Endothelial cell (in vitro differentiated cells): ENCODE results near the gene HNRNPA3. TPM values are rescaled to one million over a fixed set of nuclear protein-coding genes. Genes with fewer than 3 reads are reported as not detected.
A peak's percentile ranks its signal among the peaks of the same experiment; 100 is the strongest.

Experiments
- DNase-seq: peaks from one replicate; pipeline ENCODE4 v3.0.0; 2021; ENCODE audit warnings: low spot score
- H3K27ac Mint-ChIP-seq: one replicate; pipeline ENCODE4 v1.8.0; 2021; ENCODE audit warnings: mixed read lengths, inconsistent platforms; ENCODE audit not compliant: unreplicated experiment
- H3K27me3 Mint-ChIP-seq: one replicate; pipeline ENCODE4 v1.8.0; 2021; ENCODE audit warnings: mild to moderate bottlenecking, moderate library complexity, mixed read lengths, inconsistent platforms; ENCODE audit not compliant: unreplicated experiment
- H3K36me3 Mint-ChIP-seq: one replicate; pipeline ENCODE4 v1.8.0; 2021; ENCODE audit warnings: mild to moderate bottlenecking, low read depth, mixed read lengths, inconsistent platforms; ENCODE audit not compliant: unreplicated experiment
- H3K4me1 Mint-ChIP-seq: one replicate; pipeline ENCODE4 v1.8.0; 2021; ENCODE audit warnings: mild to moderate bottlenecking, mixed read lengths, inconsistent platforms; ENCODE audit not compliant: unreplicated experiment
- H3K4me3 Mint-ChIP-seq: one replicate; pipeline ENCODE4 v1.8.0; 2021; ENCODE audit warnings: mild to moderate bottlenecking, mixed read lengths, inconsistent platforms; ENCODE audit not compliant: unreplicated experiment
- H3K9me3 Mint-ChIP-seq: one replicate; pipeline ENCODE4 v1.8.0; 2021; ENCODE audit warnings: mixed read lengths, inconsistent platforms; ENCODE audit not compliant: unreplicated experiment
- total RNA-seq: library from RNA; stranded (reverse); fragmentation: NEBNext Ultra II Directional; extraction: Animal tissue kit (Norgen Biotek cat#: 25700); gene quantifications from one replicate; pipeline ENCODE4 v1.2.1, GENCODE V29; 2021; ENCODE audit not compliant: unreplicated experiment
- TF ChIP-seq, protein P1 (sequence below): fragments of 200-600 bp; sonication (generic); IDR thresholded peaks from one replicate; pipeline ENCODE4 v1.5.0; 2021; ENCODE audit warnings: antibody characterized with exemption; ENCODE audit not compliant: unreplicated experiment

The HNRNPA3 gene
- total RNA-seq, 1 donor from 2014 or later = 264 TPM

DNA sequence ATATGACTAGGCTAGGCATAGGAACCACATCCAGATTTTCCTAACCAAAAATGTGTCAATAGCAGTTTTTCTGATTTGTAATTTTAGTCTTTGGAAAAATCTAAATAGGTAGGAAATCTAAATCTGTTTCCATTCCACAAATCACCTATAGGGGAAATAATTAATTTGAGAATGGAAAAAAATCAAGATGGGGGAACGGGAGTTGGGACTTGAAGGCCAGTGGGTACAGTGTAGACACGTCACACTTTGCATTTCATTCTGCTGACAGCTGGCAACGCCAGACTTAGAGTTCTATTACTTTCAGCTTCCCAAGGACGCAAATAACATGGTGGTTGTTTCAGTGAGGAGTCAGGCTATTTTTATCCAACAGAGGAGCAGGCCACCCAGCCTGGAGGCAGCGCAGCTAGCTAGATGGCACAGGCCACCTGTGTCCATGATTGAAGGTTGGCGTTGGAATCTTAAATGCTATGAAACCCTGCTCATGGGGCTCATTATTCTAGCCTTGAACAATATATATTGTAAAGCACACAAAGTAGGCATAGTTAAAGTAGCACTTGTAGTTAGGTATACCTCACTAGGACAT is 23.4 kb downstream of the HNRNPA3 start:
- no peak for DNase-seq
- TF ChIP-seq, protein P1, sequence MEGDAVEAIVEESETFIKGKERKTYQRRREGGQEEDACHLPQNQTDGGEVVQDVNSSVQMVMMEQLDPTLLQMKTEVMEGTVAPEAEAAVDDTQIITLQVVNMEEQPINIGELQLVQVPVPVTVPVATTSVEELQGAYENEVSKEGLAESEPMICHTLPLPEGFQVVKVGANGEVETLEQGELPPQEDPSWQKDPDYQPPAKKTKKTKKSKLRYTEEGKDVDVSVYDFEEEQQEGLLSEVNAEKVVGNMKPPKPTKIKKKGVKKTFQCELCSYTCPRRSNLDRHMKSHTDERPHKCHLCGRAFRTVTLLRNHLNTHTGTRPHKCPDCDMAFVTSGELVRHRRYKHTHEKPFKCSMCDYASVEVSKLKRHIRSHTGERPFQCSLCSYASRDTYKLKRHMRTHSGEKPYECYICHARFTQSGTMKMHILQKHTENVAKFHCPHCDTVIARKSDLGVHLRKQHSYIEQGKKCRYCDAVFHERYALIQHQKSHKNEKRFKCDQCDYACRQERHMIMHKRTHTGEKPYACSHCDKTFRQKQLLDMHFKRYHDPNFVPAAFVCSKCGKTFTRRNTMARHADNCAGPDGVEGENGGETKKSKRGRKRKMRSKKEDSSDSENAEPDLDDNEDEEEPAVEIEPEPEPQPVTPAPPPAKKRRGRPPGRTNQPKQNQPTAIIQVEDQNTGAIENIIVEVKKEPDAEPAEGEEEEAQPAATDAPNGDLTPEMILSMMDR = peak; percentile 44
- peaks cover 28% of the 10 kb centered on the region for H3K4me1 Mint-ChIP-seq
- H3K9me3 Mint-ChIP-seq = no peaks in the 10 kb centered on the region
- no peak overlapping the region for H3K27ac Mint-ChIP-seq
- H3K27me3 Mint-ChIP-seq = no peaks in the 10 kb centered on the region
- peaks cover 26% of the 10 kb centered on the region for H3K36me3 Mint-ChIP-seq
- no peak overlapping the region for H3K4me3 Mint-ChIP-seq

- no peak overlapping the region for H3K4me3 Mint-ChIP-seq
- H3K27me3 Mint-ChIP-seq = no peaks in the 10 kb centered on the region
- peaks cover 48% of the 10 kb centered on the region for H3K4me1 Mint-ChIP-seq
- H3K9me3 Mint-ChIP-seq = no peaks in the 10 kb centered on the region
- no peak for DNase-seq
- TF ChIP-seq, protein P1 = no peak
- H3K27ac Mint-ChIP-seq = no peak overlapping the region
- H3K36me3 Mint-ChIP-seq = peaks cover 10% of the 10 kb centered on the region
Measured at GRCh38 chr2:177237932-177238331, 25.3 kb downstream of the HNRNPA3 start.

DNA sequence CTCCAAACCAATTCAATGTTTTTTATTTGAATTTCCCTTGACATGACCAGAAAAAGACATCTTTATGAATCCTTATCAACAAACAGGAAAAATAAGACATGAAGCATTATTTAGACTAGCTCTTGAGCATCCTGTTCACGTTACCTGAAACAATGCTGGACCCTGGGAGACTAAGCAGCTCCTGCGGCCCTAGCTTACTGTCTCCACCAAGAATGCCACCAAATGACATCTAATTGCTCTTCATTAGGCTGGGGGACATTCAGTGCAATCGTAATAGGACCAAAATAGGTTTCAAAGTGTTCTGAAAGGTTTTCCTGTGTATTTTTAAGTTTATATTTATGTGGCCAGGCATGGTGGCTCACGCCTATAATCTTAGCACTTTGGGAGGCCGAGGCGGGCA is 26.5 kb downstream of the HNRNPA3 start:
- Mint-ChIP-seq H3K4me1 (peaks cover 55% of the 10 kb centered on the region), H3K27me3 (no peaks in the 10 kb centered on the region), H3K9me3 (no peaks in the 10 kb centered on the region), H3K4me3 (no peak overlapping the region), H3K36me3 (peaks cover 9% of the 10 kb centered on the region), H3K27ac (peak overlapping the region; percentile 72)
- DNase-seq = no peak
- TF ChIP-seq, protein P1 = no peak

GRCh38 chr2:177239932-177240630 is 27.5 kb downstream of the HNRNPA3 start:
- Mint-ChIP-seq H3K4me1 (peaks cover 56% of the 10 kb centered on the region), H3K9me3 (no peaks in the 10 kb centered on the region), H3K27me3 (no peaks in the 10 kb centered on the region), H3K27ac (peak overlapping the region; percentile 80), H3K4me3 (no peak overlapping the region), H3K36me3 (peaks cover 6% of the 10 kb centered on the region)
- TF ChIP-seq, protein P1 = no peak
- DNase-seq = no peak

DNA sequence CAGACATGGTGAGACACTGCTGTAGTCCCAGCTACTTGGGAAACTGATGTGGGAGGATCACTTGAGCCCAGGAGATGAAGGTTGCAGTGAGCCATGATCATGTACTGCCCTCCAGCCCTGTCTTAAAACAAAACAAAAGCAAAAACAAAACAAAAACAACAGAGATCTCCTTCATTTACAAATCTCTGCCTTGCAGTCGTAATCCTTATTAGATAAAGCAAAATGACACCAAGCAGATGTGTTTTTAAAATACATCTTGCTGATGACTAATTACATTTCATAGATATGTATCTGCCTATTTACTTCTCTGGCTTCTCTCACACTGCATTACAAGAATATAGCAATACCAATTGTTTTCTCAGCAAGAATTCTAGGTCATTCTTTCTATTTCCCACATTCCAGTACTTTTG is 29.1 kb downstream of the HNRNPA3 start:
- Mint-ChIP-seq H3K4me3 (no peak overlapping the region), H3K9me3 (no peaks in the 10 kb centered on the region), H3K4me1 (peaks cover 57% of the 10 kb centered on the region), H3K27ac (peak overlapping the region; percentile 93), H3K27me3 (peaks cover 1% of the 10 kb centered on the region), H3K36me3 (no peaks in the 10 kb centered on the region)
- DNase-seq = no peak
- TF ChIP-seq, protein P1 = no peak
